Breast epithelium (tissue), 4 donors: Measurements from ENCODE around the gene GHR. TPM values are rescaled to one million over a fixed set of nuclear protein-coding genes. Genes with fewer than 3 reads are reported as not detected.

Experiments
- DNase-seq, 2 donors: peaks; one replicate each; pipeline ENCODE4 v3.0.0-alpha.2; 2019; ENCODE audit warnings: low spot score in 2 of 2
- H3K27ac ChIP-seq, 2 donors: fragments of 200-600 bp; sonication (generic) in 1 of 2; one replicate each; pipeline ENCODE4 v1.5.1; 2016 to 2019; ENCODE audit warnings: mild to moderate bottlenecking in 1 of 2
- H3K27me3 ChIP-seq, 2 donors: fragments of 200-600 bp; sonication (generic) in 1 of 2; one replicate each; pipeline versions ENCODE4 v1.5.1 to v1.6.0; 2017 to 2019; ENCODE audit warnings: control low read depth in 1 of 2, mild to moderate bottlenecking in 1 of 2
- H3K36me3 ChIP-seq: fragments of 200-600 bp; one replicate; pipeline ENCODE4 v1.5.1; 2019
- H3K4me1 ChIP-seq, 2 donors: fragments of 200-600 bp; sonication (generic); one replicate each; pipeline ENCODE4 v1.5.1; 2016 to 2019; ENCODE audit warnings: control low read depth in 1 of 2
- H3K4me3 ChIP-seq, 3 donors: fragments of 200-600 bp; sonication (generic); 1 replicate in 2 of 3; 2 replicates in 1 of 3; pipeline ENCODE4 v1.5.1; 2016 to 2019; ENCODE audit warnings: mild to moderate bottlenecking in 3 of 3, moderate library complexity in 2 of 3
- H3K9me3 ChIP-seq, 2 donors: fragments of 200-600 bp; sonication (generic) in 1 of 2; one replicate each; pipeline ENCODE4 v1.5.1; 2016 to 2019; ENCODE audit warnings: control low read depth in 1 of 2
- POLR2A ChIP-seq: fragments of 450-650 bp; IDR thresholded peaks from one replicate; pipeline ENCODE4 v1.6.1; 2016; ENCODE audit warnings: antibody characterized with exemption, mild to moderate bottlenecking, moderate library complexity
- POLR2AphosphoS5 ChIP-seq, 3 donors: sonication (generic); formaldehyde crosslinking; IDR thresholded peaks; one replicate each; pipeline ENCODE4 v1.6.1; 2017; ENCODE audit warnings: antibody characterized with exemption in 3 of 3
- intact Hi-C: fragments of 100-400 bp; cut with DNase I; formaldehyde crosslinking; loops from one replicate; pipeline ENCODE4 v1.15.1; 2023; ENCODE audit warnings: low total_unique reads
- total RNA-seq, 3 donors: library from RNA; depleted of rRNA; stranded (reverse); fragments of >200 nt; gene quantifications; one replicate each; pipeline ENCODE4 v1.1.0, GENCODE V29; 2016
- TF ChIP-seq, protein P1 (sequence below), 3 donors: fragments of 450-650 bp; IDR thresholded peaks; one replicate each; pipeline ENCODE4 v1.5.1; 2016 to 2017; ENCODE audit warnings: antibody characterized with exemption in 3 of 3, mild to moderate bottlenecking in 3 of 3, moderate library complexity in 3 of 3

The GHR gene
- total RNA-seq, 3 donors from 2014 or later = 25.6 to 234 (median 26.5) TPM

- Histone ChIP-seq H3K4me1 (no peaks in the 10 kb centered on the region), H3K27me3 (no peaks in the 10 kb centered on the region), H3K36me3 (no peaks in the 10 kb centered on the region), H3K27ac (peak overlapping the region; percentile 22 to 35), H3K9me3 (no peaks in the 10 kb centered on the region), H3K4me3 (no peak overlapping the region)
- TF ChIP-seq, protein P1, sequence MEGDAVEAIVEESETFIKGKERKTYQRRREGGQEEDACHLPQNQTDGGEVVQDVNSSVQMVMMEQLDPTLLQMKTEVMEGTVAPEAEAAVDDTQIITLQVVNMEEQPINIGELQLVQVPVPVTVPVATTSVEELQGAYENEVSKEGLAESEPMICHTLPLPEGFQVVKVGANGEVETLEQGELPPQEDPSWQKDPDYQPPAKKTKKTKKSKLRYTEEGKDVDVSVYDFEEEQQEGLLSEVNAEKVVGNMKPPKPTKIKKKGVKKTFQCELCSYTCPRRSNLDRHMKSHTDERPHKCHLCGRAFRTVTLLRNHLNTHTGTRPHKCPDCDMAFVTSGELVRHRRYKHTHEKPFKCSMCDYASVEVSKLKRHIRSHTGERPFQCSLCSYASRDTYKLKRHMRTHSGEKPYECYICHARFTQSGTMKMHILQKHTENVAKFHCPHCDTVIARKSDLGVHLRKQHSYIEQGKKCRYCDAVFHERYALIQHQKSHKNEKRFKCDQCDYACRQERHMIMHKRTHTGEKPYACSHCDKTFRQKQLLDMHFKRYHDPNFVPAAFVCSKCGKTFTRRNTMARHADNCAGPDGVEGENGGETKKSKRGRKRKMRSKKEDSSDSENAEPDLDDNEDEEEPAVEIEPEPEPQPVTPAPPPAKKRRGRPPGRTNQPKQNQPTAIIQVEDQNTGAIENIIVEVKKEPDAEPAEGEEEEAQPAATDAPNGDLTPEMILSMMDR (IDR thresholded peaks at IDR 0.05) = no peak
- no peak for TF ChIP-seq POLR2AphosphoS5 (IDR thresholded peaks at IDR 0.05)
- no peak for TF ChIP-seq POLR2A
- no peak for DNase-seq
- intact Hi-C loops = no loop called here
These were observed 197.5 kb downstream of the GHR start for GRCh38 chr5:42620579-42621216.

DNA sequence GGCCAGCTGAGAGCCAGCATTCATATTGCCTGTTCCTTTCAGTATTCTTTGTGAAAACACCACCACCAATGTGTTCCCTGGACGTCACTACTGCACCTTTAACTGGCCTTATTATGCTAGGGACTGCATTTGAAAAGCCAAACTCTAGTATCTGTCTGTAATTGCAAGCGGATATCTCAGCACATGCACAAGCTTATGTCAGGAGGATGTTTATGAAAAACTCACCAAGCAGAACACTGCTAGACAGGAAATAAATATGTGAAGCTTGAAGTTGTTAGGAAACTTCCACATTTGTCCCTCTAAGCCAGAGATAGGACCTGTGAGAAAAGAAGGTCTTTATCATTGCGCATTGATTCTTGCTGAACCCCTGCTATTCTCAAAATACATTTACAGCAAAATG is 198.0 kb downstream of the GHR start:
- no peaks in the 10 kb centered on the region for H3K4me1 ChIP-seq
- H3K27me3 ChIP-seq = no peaks in the 10 kb centered on the region
- H3K36me3 ChIP-seq = no peaks in the 10 kb centered on the region
- no peak for DNase-seq
- no peaks in the 10 kb centered on the region for H3K9me3 ChIP-seq
- H3K27ac ChIP-seq = peak overlapping the region in 1 of 2 donors; percentile 35
- intact Hi-C loops = no loop called here
- TF ChIP-seq POLR2AphosphoS5 (IDR thresholded peaks at IDR 0.05) = no peak
- no peak for TF ChIP-seq POLR2A
- TF ChIP-seq, protein P1 (IDR thresholded peaks at IDR 0.05) = no peak
- no peak overlapping the region for H3K4me3 ChIP-seq

DNA sequence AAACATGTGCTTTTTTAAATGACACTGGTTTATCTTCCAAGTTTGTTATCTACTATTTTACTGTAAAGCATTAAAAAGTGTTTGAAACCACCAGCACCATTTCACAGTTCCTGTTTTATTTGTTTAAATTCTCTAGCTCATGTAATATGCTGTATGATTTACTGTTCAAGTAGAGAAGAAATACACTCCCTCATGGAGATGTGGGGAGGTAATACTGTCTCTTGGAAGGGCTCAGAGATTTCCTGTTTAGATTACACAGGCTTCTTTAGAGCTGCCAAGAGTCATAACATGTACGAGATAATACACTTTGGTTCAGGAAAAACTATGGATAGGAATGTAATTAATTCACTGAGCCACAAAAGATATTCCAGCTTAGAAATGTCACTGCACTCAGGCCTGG is 198.4 kb downstream of the GHR start:
- Histone ChIP-seq H3K9me3 (no peaks in the 10 kb centered on the region), H3K27ac (peak overlapping the region; percentile 2 to 21), H3K36me3 (no peaks in the 10 kb centered on the region), H3K27me3 (no peaks in the 10 kb centered on the region), H3K4me3 (no peak overlapping the region), H3K4me1 (no peaks in the 10 kb centered on the region)
- TF ChIP-seq, protein P1 (IDR thresholded peaks at IDR 0.05) = no peak
- TF ChIP-seq POLR2AphosphoS5 (IDR thresholded peaks at IDR 0.05) (no peak), POLR2A (no peak)
- DNase-seq = no peak
- intact Hi-C loops = no loop called here

- no peak overlapping the region for H3K4me3 ChIP-seq
- no peaks in the 10 kb centered on the region for H3K27me3 ChIP-seq
- intact Hi-C loops = no loop called here
- TF ChIP-seq POLR2A (no peak), POLR2AphosphoS5 (IDR thresholded peaks at IDR 0.05) (no peak)
- TF ChIP-seq, protein P1 (IDR thresholded peaks at IDR 0.05) = no peak
- no peaks in the 10 kb centered on the region for H3K4me1 ChIP-seq
- no peak overlapping the region for H3K27ac ChIP-seq
- DNase-seq = no peak
- no peaks in the 10 kb centered on the region for H3K9me3 ChIP-seq
- no peaks in the 10 kb centered on the region for H3K36me3 ChIP-seq
These were observed 201.7 kb downstream of the GHR start for GRCh38 chr5:42624912-42625311.

DNA sequence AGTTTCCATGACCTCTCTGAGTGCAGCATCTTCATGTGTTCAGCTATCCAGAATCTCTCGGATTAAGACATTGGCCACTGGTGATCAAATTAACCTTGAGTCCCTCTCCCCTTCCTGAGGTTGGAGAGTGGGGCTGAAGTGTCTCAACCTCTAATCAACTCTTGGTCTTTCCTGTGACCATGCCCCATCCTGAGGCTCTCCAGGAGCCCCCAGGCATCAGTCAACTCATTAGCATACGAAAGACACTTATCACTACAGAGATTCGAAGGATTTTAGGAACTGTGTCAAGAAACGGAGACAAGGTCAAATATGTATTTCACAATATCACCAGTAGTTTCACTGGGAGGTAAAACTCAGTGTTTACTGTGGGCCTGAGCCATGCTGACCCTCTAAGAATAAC is 203.2 kb downstream of the GHR start:
- intact Hi-C loops = no loop called here
- H3K27me3 ChIP-seq = no peaks in the 10 kb centered on the region
- H3K27ac ChIP-seq = no peak overlapping the region
- no peak overlapping the region for H3K4me3 ChIP-seq
- DNase-seq = no peak
- TF ChIP-seq POLR2A = no peak
- TF ChIP-seq POLR2AphosphoS5 (IDR thresholded peaks at IDR 0.05) = no peak
- TF ChIP-seq, protein P1 (IDR thresholded peaks at IDR 0.05) = no peak
- H3K36me3 ChIP-seq = no peaks in the 10 kb centered on the region
- no peaks in the 10 kb centered on the region for H3K4me1 ChIP-seq
- no peaks in the 10 kb centered on the region for H3K9me3 ChIP-seq
